Neutrophil (primary cell): Measurements from ENCODE around the gene ADGRD1.
"Not testable (repeated sequence)": the region's sequence is repeated elsewhere in the genome, so short reads cannot be mapped to it uniquely, and the experiment has no call there.

Experiments
- H3K27ac ChIP-seq: fragments of 200-600 bp; sonication (generic); 2 replicates; pipeline ENCODE4 v1.5.1; 2016; ENCODE audit warnings: mild to moderate bottlenecking, moderate library complexity
- H3K27me3 ChIP-seq: fragments of 200-600 bp; sonication (generic); 2 replicates; pipeline ENCODE4 v1.6.0; 2016; ENCODE audit warnings: mild to moderate bottlenecking
- H3K36me3 ChIP-seq: fragments of 200-600 bp; sonication (generic); 2 replicates; pipeline ENCODE4 v1.5.1; 2017
- H3K4me1 ChIP-seq, 2 experiments: fragments of 200-600 bp in 1 of 2; sonication (generic) in 1 of 2; 1 replicate in 1 of 2; 2 replicates in 1 of 2; pipeline versions ENCODE4 v1.5.1 to v1.6.1; 2013 to 2016; ENCODE audit warnings: low read depth in 1 of 2, low read length in 1 of 2, mild to moderate bottlenecking in 1 of 2, moderate library complexity in 1 of 2; ENCODE audit not compliant: control insufficient read depth in 1 of 2, insufficient read depth in 1 of 2
- H3K4me3 ChIP-seq, 2 experiments: fragments of 200-600 bp in 1 of 2; sonication (generic) in 1 of 2; 1 replicate in 1 of 2; 2 replicates in 1 of 2; pipeline ENCODE4 v1.5.1; 2013 to 2016; ENCODE audit warnings: low read depth in 1 of 2, low read length in 1 of 2, mild to moderate bottlenecking in 1 of 2, moderate library complexity in 1 of 2
- H3K9me3 ChIP-seq: fragments of 200-600 bp; sonication (generic); 2 replicates; pipeline ENCODE4 v1.5.1; 2016
- TF ChIP-seq, protein P1 (sequence below): fragments of 200-600 bp; sonication (generic); IDR thresholded peaks from 2 replicates; pipeline ENCODE4 v1.5.1; 2016; ENCODE audit warnings: antibody characterized with exemption

The ADGRD1 gene

GRCh38 chr12:131066886-131067490 is 113.3 kb downstream of the ADGRD1 start:
- TF ChIP-seq, protein P1, sequence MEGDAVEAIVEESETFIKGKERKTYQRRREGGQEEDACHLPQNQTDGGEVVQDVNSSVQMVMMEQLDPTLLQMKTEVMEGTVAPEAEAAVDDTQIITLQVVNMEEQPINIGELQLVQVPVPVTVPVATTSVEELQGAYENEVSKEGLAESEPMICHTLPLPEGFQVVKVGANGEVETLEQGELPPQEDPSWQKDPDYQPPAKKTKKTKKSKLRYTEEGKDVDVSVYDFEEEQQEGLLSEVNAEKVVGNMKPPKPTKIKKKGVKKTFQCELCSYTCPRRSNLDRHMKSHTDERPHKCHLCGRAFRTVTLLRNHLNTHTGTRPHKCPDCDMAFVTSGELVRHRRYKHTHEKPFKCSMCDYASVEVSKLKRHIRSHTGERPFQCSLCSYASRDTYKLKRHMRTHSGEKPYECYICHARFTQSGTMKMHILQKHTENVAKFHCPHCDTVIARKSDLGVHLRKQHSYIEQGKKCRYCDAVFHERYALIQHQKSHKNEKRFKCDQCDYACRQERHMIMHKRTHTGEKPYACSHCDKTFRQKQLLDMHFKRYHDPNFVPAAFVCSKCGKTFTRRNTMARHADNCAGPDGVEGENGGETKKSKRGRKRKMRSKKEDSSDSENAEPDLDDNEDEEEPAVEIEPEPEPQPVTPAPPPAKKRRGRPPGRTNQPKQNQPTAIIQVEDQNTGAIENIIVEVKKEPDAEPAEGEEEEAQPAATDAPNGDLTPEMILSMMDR = no peak
- Histone ChIP-seq H3K9me3 (no peaks in the 10 kb centered on the region), H3K4me3 (no peak overlapping the region), H3K4me1 (no peaks in the 10 kb centered on the region), H3K27me3 (peaks cover 17% of the 10 kb centered on the region), H3K36me3 (no peaks in the 10 kb centered on the region), H3K27ac (no peak overlapping the region)

GRCh38 chr12:131067981-131068851 is 114.5 kb downstream of the ADGRD1 start:
- Histone ChIP-seq H3K4me1 (no peaks in the 10 kb centered on the region), H3K36me3 (no peaks in the 10 kb centered on the region), H3K27ac (no peak overlapping the region), H3K9me3 (no peaks in the 10 kb centered on the region), H3K4me3 (no peak overlapping the region), H3K27me3 (peaks cover 17% of the 10 kb centered on the region)
- TF ChIP-seq, protein P1 = no peak

- not testable (repeated sequence) for H3K4me1 ChIP-seq, H3K4me3 ChIP-seq, H3K9me3 ChIP-seq, H3K27ac ChIP-seq, H3K36me3 ChIP-seq
- peaks cover 11% of the 10 kb centered on the region for H3K27me3 ChIP-seq
Observed at GRCh38 chr12:131068926-131069720, 115.4 kb downstream of the ADGRD1 start.

DNA sequence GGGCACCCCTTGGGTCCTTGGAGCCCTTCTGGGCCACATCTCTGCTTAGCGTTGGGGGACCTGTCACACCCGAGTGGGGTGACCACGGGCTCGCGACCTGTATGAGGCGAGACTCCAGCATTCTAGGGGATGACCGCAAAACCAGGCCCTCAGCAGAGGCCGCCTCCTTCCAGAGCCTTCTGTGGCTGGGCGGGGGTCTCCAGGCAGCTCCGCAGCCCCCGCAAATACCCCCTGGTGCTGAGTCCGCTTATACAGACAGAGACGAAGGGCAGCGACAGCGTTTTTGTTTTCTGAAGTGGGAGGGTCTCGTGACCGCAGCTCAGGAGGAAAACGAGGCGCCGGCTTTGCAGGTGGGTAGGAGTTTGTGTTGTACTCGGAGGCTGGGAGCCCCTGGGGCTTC is 116.4 kb downstream of the ADGRD1 start:
- H3K27me3 ChIP-seq, H3K9me3 ChIP-seq, H3K4me1 ChIP-seq, H3K4me3 ChIP-seq, H3K27ac ChIP-seq, H3K36me3 ChIP-seq: not testable (repeated sequence)

DNA sequence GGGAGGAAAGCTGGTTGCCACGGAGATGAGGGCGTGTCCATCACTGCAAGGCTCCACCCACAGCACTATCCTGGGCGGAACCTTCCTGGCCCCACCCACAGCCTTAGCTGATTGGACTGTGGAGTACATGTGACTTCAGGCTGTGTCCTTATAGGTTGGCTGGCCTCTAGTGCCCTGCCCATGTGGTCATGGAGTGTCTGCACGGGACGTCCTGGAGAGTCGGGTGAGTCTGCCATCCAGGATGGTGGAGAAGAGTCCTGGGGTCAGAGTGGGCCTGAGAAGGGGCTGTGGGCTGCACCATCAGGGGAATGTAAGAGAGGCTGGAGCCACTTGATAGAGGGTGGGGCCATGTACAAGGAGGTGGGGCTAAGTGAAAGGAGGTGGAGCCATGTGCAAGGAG is 117.0 kb downstream of the ADGRD1 start:
- not testable (repeated sequence) for H3K4me3 ChIP-seq

GRCh38 chr12:131071234-131071820 is 117.6 kb downstream of the ADGRD1 start:
- H3K4me3 ChIP-seq, H3K27me3 ChIP-seq, H3K4me1 ChIP-seq, H3K27ac ChIP-seq, H3K9me3 ChIP-seq, H3K36me3 ChIP-seq: not testable (repeated sequence)

More for the DNA sequence above, 117.0 kb downstream of the ADGRD1 start:
- H3K27me3 ChIP-seq, H3K4me1 ChIP-seq, H3K27ac ChIP-seq, H3K36me3 ChIP-seq, H3K9me3 ChIP-seq: not testable (repeated sequence)

DNA sequence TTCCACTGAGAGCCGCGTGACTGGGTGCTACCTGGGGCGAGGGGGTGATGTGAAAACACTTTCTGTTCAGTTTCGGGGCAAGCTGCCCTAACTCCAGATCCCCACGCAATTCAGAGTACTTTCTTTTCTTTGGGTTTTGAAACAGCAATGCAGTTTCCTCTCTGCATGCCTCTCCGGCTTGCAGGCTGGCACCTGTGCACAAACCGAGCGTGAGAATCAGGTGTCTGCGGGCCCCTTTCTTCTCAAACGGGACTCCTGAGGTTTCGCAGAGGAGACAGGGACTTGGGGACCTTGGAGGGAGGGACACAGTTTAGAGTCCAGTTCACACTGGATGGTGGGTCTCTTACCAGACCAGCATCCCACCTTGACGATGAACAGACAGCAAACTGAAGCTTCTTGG is 118.2 kb downstream of the ADGRD1 start:
- H3K27me3 ChIP-seq, H3K4me1 ChIP-seq, H3K36me3 ChIP-seq, H3K4me3 ChIP-seq, H3K9me3 ChIP-seq, H3K27ac ChIP-seq: not testable (repeated sequence)
